ENCODE data around the gene ECE2.

ECE2 gene

GRCh38 chr3:184277366-184277765 lies 1.5 kb downstream of the ECE2 start:
- DNase-seq: no peak

- DNase-seq: no peak
These were observed 7.1 kb downstream of the ECE2 start for GRCh38 chr3:184282941-184283340.

- DNase-seq: no peak
These were observed 7.9 kb downstream of the ECE2 start for GRCh38 chr3:184283681-184284080.

GRCh38 chr3:184284696-184285095 lies 8.9 kb downstream of the ECE2 start:
- no peak for DNase-seq

DNA sequence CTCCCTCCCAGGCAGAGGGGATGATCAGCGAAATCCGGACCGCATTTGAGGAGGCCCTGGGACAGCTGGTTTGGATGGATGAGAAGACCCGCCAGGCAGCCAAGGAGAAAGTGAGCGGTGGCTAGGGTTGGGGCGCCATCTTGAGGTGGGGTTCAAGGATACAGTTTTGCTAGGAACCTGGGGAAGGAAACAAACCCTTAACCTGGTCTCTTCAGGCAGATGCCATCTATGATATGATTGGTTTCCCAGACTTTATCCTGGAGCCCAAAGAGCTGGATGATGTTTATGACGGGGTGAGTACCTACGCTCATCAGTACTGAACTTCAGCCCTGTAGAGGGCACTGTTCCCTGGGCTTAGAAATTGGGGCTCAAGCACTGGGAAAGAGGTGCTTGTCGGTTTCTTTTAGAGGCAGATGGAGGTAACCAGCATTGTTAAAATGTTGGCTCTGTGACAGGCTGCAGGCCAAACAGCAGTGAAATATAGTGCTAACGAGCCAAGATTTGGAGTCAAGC lies 13.7 kb downstream of the ECE2 start:
- peak; percentile 55 to 63 for DNase-seq

- no peak for DNase-seq
These were observed 14.5 kb downstream of the ECE2 start for GRCh38 chr3:184290331-184290730.

- DNase-seq: no peak
These were observed 15.4 kb downstream of the ECE2 start for GRCh38 chr3:184291044-184291737.

DNA sequence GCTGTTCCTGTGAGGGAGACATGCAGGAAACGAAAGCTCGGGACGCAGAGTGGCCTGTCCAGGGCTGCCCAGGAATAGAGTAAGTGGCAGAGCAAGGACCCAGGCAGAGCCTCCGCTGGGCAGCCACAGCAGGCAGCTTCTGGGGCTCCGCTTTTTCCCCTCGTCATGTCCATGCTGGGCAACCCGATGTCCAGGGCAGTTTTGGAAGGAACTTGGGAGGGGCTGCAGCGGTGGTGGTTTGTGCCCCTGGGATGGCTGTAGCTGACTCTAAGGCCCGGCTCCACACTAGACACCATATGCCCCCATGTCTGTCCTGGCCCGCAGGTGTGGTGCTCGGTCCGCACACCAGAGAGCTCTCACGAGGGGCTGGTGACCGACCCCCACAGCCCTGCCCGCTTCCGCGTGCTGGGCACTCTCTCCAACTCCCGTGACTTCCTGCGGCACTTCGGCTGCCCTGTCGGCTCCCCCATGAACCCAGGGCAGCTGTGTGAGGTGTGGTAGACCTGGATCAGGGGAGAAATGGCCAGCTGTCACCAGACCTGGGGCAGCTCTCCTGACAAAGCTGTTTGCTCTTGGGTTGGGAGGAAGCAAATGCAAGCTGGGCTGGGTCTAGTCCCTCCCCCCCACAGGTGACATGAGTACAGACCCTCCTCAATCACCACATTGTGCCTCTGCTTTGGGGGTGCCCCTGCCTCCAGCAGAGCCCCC lies 16.1 kb downstream of the ECE2 start:
- no peak for DNase-seq

- no peak for DNase-seq
These were observed 19.9 kb downstream of the ECE2 start for GRCh38 chr3:184295771-184296170.

DNA sequence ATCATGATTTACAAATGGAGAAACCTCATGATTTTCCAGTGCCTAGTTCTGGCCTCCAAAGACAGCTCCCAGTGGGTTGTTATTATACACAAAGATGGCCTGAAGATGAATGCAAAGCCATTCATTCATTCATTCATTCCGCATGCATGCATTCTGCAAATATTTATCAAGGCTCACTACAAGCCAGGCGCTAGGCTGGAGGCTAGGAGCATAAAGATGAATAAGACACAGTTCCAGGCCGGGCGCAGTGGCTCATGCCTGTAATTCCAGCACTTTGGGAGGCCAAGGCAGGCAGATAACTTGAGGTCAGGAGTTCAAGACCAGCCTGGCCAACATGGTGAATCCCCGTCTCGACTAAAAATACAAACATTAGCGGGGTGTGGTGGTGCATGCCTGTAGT lies 20.8 kb downstream of the ECE2 start:
- DNase-seq: no peak

DNA sequence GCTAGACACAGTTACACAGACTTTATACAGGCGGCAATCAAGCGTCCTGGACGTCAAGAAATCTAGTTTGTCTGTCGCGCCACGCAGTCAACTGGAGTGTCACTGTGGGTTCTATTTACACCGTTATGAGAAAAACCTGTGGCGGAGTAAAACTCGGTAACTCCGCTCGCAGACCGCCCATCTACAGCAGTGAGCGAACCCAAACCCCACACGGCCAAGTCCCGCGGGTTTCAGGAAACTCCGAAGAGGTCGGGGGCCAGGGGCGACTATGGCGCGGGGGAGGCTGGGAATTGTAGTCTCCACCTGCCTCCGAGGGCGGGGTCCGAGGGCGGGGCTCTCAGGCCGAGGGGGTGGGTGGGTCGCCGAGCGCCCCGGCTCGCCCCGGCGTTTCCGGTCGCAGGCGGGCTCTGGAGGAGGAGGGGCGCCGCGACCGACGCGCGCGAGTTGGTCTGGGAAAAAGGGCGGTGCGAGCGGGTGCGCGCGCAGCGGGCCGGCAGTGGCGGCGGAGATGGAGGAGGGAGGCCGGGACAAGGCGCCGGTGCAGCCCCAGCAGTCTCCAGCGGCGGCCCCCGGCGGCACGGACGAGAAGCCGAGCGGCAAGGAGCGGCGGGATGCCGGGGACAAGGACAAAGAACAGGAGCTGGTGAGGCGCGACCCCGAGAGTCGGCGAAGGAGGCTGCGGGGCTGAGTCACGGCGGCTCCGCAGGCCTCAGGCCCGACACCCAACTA lies 23.1 kb downstream of the ECE2 start, which contains the start of gene PSMD2:
TSS of gene PSMD2 (plus strand) at position 483 of the 729 bp plus-strand sequence. CDS start at position 509, 26 bp downstream.
- peak; percentile 97 to 98 for DNase-seq

GRCh38 chr3:184299488-184300377 lies 23.9 kb downstream of the ECE2 start:
- DNase-seq: no peak

GRCh38 chr3:184300378-184300720 lies 24.5 kb downstream of the ECE2 start:
- DNase-seq: no peak

- DNase-seq: no peak
These were observed 29.8 kb downstream of the ECE2 start for GRCh38 chr3:184305577-184305976.

GRCh38 chr3:184306341-184306972 lies 30.6 kb downstream of the ECE2 start:
- DNase-seq: no peak

DNA sequence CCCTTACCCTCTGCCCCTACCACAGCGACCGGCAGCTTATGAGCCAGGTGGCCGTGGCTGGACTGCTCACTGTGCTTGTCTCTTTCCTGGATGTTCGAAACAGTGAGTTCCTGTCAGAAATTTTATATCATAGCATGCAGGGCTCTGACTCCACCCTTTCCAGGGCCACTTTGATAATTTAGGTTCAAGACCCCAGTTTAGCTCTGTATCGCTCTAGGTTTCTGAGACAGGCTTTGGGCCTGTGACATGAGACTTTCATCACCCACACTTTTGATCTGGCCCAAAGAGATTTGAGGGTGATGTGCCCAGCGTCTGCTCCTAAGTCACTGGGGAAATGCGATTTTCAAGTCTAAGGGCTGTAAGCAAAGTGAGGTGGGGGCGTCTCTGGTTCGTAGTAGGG lies 32.1 kb downstream of the ECE2 start:
- no peak for DNase-seq

DNA sequence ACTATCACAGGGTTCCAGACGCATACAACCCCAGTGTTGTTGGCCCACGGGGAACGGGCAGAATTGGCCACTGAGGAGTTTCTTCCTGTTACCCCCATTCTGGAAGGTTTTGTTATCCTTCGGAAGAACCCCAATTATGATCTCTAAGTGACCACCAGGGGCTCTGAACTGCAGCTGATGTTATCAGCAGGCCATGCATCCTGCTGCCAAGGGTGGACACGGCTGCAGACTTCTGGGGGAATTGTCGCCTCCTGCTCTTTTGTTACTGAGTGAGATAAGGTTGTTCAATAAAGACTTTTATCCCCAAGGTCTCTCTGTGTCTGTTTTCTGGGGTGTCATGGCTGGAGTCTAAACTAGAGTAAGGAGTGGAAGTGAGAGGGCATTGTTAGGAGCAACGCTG lies 32.9 kb downstream of the ECE2 start:
- no peak for DNase-seq

- DNase-seq: no peak
These were observed 35.8 kb downstream of the ECE2 start for GRCh38 chr3:184311633-184312032.

DNA sequence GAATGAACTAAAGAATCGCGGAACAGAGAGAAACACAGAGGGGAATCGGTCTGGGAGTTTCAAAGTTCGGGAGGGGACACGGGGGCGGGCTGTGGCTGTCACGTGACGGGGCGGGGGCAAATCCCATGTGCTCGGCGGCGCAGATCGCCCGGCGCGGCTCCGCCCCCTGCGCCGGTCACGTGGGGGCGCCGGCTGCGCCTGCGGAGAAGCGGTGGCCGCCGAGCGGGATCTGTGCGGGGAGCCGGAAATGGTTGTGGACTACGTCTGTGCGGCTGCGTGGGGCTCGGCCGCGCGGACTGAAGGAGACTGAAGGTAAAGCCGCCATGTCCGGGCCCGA lies 38.5 kb downstream of the ECE2 start, which contains the start of gene EIF4G1:
TSS of gene EIF4G1 (plus strand) at position 244 of the 337 bp plus-strand sequence. CDS start 1,191 bp downstream, outside the sequence.
- peak; percentile 90 to 93 for DNase-seq

DNA sequence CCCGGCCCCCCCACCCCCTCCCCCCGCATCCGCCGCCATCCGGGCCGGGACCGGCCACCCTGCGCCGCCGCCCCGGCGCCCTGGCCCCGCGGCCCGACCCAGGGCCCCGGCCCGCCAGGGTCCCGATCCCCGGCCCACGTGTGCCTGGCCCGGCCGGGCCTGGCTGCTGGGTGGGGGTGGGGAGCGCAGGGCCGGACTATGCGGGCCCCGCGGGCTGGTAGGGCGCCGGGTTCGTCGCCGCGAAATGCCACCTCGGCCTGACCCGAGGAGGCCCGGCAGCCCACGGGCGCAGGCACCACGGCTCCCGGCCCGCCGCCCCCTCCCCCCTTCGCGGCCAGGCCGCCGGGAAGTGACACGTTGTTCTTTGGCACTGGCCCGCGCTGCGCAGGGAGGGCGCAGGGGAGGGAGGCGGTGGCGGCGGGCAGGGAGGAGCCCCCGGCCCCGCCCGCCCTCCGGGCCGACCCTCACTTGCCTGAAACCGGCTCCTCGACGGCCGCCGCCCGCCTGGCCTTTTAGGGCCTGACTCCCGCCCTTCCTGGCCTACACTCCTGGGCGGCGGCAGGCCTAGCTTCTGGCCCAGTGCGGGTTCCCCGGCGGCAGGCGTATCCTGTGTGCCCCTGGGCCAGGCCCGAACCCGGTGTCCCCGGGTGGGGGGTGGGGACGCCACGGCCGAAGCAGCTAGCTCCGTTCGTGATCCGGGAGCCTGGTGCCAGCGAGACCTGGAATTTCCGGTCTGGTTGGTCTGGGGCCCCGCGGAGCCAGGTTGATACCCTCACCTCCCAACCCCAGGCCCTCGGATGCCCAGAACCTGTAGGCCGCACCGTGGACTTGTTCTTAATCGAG lies 39.1 kb downstream of the ECE2 start:
- peak; percentile 59 to 65 for DNase-seq

- no peak for DNase-seq
These were observed 39.7 kb downstream of the ECE2 start for GRCh38 chr3:184315543-184315867.
